AG04449 (cell line): ENCODE results near the gene LRP11.
A peak's percentile ranks its signal among the peaks of the same experiment; 100 is the strongest.
"Not testable (repeated sequence)": the region's sequence is repeated elsewhere in the genome, so short reads cannot be mapped to it uniquely, and the experiment has no call there.

Experiments used
- CTCF ChIA-PET: fragments of 350-600 bp; formaldehyde crosslinking; extraction: SDS; loops from one replicate; lab custom pipeline; 2021; ENCODE audit warnings: antibody characterized with exemption; lab: Yijun Ruan, JAX
- POLR2A ChIA-PET: fragments of 400-600, 350-600 bp; formaldehyde crosslinking; extraction: SDS; loops from one replicate; lab custom pipeline; 2020; ENCODE audit warnings: antibody characterized with exemption, inconsistent platforms; lab: Yijun Ruan, JAX
- DNase-seq: peaks from one replicate; pipeline ENCODE4 v3.0.0-alpha.2; 2010; ENCODE audit warnings: low read depth, low spot score
- H3K4me3 ChIP-seq: 2 replicates; pipeline ENCODE4 v1.5.1; 2011; ENCODE audit warnings: low read depth, mild to moderate bottlenecking, control low read depth, low read length
- TF ChIP-seq, protein P1 (sequence below): IDR thresholded peaks from one replicate; pipeline ENCODE4 v1.5.1; 2011; ENCODE audit warnings: mild to moderate bottlenecking, moderate library complexity, low read length, control low read depth, inconsistent platforms; ENCODE audit not compliant: insufficient read depth; ENCODE audit errors: missing control alignments

Gene LRP11

DNA sequence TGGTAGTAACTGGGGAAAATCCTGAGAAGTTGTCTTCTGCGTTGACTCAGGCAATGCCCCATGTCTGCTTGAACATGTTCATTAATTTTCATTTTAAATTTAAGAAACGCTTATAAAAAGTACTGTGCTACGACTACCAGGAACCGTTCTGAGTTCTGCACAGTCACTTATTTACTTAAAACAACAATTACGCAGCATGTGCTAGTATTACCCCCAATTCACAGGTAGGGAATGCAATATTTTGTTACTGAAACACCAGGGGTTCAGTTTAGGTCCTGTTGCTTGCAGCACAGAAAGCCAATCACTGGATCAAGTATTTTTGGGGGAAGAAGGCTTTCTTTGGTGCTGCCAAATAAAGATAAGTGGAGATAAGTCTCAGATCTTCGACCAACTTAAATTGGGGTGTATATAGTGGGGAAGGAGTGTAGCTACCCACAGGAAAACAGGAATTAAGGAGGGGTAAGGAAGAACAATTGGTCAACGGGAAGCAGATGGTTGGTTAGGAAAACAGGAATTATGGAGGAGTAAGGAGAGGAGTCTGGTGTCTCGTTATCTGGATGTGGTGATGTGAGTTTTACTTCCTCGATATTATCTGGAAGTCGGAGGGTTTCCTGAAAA is 5.2 kb upstream of the LRP11 start:
- CTCF ChIA-PET = interaction anchor here (1.3 to 2.6 kb wide), 4 partner anchors 9 to 36 kb away, joined by 3 to 8 read pairs (median 6); no protein-coding TSS in a partner anchor
- TF ChIP-seq, protein P1, sequence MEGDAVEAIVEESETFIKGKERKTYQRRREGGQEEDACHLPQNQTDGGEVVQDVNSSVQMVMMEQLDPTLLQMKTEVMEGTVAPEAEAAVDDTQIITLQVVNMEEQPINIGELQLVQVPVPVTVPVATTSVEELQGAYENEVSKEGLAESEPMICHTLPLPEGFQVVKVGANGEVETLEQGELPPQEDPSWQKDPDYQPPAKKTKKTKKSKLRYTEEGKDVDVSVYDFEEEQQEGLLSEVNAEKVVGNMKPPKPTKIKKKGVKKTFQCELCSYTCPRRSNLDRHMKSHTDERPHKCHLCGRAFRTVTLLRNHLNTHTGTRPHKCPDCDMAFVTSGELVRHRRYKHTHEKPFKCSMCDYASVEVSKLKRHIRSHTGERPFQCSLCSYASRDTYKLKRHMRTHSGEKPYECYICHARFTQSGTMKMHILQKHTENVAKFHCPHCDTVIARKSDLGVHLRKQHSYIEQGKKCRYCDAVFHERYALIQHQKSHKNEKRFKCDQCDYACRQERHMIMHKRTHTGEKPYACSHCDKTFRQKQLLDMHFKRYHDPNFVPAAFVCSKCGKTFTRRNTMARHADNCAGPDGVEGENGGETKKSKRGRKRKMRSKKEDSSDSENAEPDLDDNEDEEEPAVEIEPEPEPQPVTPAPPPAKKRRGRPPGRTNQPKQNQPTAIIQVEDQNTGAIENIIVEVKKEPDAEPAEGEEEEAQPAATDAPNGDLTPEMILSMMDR = no peak
- no peak for DNase-seq
- POLR2A ChIA-PET = no interaction called here
- H3K4me3 ChIP-seq = no peak overlapping the region

DNA sequence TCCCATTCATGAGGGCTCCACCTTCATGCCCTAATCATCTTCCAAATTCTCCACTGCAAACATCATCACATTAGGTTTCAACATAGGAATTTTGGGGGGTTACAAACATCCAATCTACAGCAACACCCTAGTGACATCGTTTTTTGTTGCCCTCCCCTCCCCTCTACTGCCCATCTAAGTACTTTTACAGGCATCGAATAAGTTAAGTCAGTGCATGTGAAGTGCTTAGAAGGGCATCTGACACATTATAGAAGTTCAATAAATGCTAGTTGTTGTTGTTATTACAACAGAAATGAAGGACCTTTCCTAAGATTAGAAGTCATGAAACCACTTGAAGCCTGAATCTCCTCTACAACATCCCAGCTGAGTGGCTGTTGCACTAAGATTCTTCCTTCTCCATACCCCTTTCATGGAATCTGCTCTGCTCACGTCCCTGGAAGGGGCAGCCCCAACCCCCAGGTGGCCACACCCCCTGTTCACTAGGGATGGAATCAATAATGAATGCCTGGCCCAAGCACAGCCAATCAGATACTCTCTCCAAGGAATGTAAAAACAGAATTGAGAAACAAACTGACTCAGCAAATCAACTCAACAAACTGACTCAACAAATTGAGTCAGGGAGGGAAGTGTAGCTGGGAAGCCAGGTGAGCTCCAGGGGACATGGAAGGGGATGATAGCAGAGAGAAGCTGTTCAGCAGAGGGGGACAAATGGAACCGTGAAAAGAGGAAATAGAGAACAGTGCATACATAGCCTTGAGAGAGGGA is 3.9 kb upstream of the LRP11 start:
- H3K4me3 ChIP-seq = no peak overlapping the region
- POLR2A ChIA-PET = no interaction called here

DNA sequence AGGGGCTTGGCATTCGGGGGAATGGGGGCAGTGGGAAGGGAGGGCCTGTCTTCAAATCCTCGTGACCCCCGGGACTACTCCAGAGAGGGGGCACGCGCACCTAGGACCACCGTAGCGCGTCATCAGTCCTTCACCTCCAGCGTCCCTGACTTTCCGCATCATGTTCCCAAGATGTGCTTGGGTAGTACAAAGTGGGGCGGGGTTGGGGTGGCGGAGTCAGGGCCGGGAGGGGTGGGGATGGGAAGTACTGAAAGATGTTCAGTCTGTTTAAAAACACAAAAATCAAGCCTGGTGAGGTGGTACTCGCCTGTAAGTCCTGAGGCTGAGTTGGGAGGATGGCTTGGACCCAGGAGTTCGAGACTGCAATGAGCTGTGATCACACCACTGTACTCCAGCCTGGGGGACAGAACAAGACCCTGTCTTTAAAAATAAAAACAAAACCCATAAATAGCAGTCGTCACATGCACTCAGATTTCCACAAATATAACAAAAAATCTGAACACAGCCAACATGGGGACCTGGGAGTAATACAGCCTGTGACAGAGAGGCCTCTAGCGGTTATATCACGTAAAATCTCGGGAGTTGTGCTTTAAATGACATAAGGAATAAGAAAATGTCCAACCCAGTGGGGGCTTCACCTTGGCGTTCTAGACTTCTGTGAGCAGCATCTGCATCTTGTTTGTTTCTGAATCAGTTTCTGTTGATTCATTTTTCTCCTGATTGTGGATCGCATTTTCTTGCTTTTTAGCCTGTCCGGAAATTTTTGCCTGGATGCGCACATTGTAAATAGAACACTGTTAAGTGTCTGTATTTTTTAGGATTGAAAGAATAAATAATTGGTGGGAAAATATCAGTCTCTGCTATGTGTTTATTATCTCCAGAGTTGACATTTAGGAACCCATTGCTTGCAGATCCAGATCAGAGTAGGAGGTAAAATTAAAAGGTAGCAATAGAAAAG is 698 bp upstream of the LRP11 start:
- ChIA-PET POLR2A (interaction anchor here (0.6 kb wide), 1 partner anchor 138 kb away, joined by 3 read pairs; no protein-coding TSS in a partner anchor), CTCF (interaction anchor here (0.7 to 8.0 kb wide), 22 partner anchors 9 to 152 kb away, joined by 3 to 61 read pairs (median 4); no protein-coding TSS in a partner anchor)
- peak overlapping the region; percentile 67 for H3K4me3 ChIP-seq
- TF ChIP-seq, protein P1 = peak; percentile 61
- no peak for DNase-seq

More for the DNA sequence above, 3.9 kb upstream of the LRP11 start:
- no peak for DNase-seq
- TF ChIP-seq, protein P1 = no peak
- CTCF ChIA-PET = interaction anchor here (1.3 to 2.6 kb wide), 3 partner anchors 10 to 29 kb away, joined by 3 to 8 read pairs (median 3); no protein-coding TSS in a partner anchor

DNA sequence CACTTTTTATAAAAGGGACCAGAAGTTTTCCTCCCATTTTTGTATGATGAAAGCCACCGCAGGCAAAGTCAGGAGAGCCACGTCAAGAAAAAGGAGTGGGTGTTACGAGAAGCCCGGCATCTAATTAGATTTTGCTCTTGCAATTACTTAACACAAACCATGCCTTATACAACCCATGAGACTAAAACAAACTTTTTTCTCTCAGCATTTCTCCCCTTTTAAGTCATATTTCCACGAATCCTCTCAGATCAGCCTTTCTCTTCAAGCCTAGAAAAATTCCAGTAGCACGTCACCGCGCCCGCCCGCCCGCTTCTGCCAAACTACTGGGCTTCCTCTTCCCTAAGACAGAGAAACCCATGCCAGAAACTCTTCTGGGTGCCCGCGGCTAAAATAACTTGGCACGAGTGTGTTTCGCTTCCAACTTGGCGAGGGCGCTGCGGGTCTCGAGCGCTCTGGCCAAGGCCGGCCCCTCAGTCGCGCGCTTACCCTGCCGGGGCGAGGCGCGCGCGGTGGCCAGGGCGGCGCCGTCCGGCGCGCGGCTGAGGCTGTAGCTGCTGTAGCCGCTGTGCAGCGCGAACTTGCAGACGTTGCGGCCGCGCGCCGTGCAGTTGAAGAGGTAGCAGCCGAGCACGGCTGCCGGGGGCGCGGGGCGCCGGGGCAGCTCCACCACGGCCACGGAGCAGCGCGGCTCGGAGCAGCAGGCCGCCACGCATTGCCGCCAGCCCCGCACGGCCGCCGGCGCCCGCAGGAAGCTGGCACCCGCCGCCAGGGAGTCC is 1.0 kb downstream of the LRP11 start:
- ChIA-PET CTCF (interaction anchor here (1.0 to 8.0 kb wide), 6 partner anchors 9 to 39 kb away, joined by 3 to 61 read pairs (median 18); no protein-coding TSS in a partner anchor), POLR2A (interaction anchor here (0.6 to 0.9 kb wide), 4 partner anchors 12 to 321 kb away, joined by 3 to 5 read pairs (median 4); partner anchors contain the start of gene LATS1)
- peak overlapping the region; percentile 67 for H3K4me3 ChIP-seq
- no peak for DNase-seq
- TF ChIP-seq, protein P1 = no peak

DNA sequence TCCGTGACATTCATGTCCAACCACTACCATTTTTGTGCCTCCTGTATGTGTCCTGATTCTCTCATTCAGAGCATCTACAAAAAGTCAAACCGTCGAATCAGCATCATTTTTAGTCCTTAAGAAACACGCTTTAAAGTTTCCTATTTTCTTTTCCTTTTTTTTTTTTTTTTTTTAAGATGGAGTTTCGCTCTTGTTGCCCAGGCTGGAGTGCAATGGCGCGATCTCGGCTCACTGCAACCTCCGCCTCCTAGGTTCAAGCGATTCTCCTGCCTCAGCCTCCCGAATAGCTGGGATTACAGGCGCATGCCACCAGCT is 1.8 kb downstream of the LRP11 start:
- DNase-seq, POLR2A ChIA-PET: not testable (repeated sequence)
- CTCF ChIA-PET = interaction anchor here (1.0 to 8.0 kb wide), 7 partner anchors 12 to 62 kb away, joined by 3 to 61 read pairs (median 9); no protein-coding TSS in a partner anchor
- peak overlapping the region; percentile 67 for H3K4me3 ChIP-seq
